CD1c-positive myeloid dendritic cell (primary cell): Measurements from ENCODE around the gene DSC3.

ENCODE experiments used
- DNase-seq: peaks from one replicate; pipeline ENCODE4 v3.0.0-alpha.2; 2016; ENCODE audit errors: extremely low spot score

DSC3 gene

DNA sequence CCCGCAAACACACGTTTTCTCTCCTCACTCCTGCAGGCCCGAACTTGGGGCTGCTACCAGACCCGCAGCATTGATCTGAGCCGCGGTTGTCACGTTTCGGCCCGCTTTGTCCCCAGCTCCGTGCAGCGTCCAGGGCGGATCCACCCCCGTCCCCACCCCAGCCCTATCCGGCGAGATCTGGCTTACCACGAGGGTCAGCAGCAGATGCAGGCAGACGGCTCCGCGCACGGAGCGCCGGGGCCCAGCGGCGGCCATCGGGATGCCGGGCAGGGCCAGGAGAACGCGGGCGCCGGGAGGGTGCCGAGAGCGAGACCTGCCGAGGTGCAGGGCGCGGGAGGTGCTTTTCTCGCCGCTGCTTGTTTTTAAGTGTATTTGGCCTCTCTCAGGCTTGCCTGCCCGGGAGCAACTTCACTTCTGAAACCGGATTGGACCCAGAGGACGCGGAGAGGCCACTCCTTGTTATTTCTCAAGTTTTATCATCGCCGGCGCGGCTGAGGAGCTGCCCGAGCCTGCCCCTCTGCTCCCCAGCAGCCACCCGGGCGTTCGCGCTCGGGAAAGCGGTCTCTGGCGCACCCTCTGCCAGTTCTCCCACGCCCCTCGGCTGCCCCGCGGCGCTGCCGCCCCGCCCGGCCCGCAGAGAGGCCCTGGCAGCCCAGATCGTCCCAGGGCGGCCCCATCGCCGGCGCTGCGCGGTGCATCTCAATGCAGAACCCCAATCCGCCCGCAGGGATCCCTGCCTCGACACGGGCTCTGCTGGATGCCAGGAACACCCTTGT, at the start of gene DSC3:
DSC3 (minus strand) TSS at position 337 of the 776 bp plus-strand sequence; CDS start at position 255, 82 bp downstream.
- no peak for DNase-seq

- DNase-seq, result no peak
Observed at GRCh38 chr18:31091350-31091749, 48.8 kb upstream of the DSC3 start.

- DNase-seq, result no peak
Observed at GRCh38 chr18:31088532-31088931, 46.0 kb upstream of the DSC3 start.

GRCh38 chr18:31079973-31080372, 37.4 kb upstream of the DSC3 start:
- DNase-seq, result peak; percentile 50

DNA sequence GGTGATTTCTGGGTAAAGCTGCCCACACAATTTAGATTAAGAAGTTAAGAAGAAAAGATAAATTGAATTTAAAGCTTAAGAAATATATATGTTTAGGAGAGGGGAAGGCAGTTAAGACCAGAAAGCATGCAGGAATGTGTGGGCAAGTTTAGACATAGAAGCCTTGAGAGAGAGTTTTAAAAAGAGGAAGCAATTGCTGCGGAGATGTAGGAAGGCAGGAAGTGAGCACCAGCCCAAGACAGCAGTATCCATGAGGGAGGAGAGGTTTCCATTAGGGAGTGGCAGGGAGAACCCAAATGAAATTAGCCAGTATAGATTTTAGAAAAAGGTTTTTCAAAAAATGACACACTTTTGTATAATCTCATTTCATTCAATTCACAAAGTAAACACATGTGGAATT, 35.3 kb upstream of the DSC3 start:
- peak; percentile 54 for DNase-seq

DNA sequence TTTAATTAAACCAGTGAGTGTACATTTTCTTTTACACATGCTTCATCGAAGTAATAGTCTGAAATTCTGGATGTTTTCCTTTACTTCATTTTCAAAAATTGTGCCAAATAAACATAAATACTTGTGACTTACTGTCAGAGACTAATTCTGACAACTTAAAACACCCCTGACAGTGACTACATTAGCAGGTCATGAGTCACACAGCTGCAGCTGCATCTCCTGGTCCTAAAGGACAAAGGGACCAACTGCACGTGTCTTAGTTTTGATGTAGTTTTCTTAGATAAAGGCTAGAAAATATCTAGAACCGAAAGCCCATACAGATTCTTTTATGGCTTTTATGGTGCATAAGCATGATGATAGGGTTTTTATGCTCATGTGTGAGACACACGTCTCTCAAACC, 29.6 kb upstream of the DSC3 start:
- no peak for DNase-seq

- DNase-seq, result no peak
Observed at GRCh38 chr18:31070206-31070605, 27.7 kb upstream of the DSC3 start.

DNA sequence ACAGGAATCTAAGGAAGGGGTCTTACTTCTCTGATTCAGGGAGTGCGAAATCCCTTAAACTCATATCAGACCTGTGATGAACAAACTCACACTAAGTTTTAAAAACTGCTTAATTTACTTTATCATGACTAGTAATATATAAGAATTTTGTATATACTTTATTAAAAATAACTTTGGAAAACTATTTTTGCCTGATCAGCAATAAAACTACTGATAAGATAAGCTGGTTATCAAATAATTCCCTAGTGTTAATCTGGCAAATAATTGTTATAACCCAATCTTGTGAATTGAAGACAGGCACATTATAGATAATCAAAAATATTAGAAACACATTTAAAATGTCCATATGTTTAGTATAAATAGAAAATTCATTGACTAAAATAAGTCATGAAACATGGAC, 23.7 kb upstream of the DSC3 start:
- DNase-seq, result no peak

- DNase-seq, result no peak
Observed at GRCh38 chr18:31065036-31065773, 22.7 kb upstream of the DSC3 start.

DNA sequence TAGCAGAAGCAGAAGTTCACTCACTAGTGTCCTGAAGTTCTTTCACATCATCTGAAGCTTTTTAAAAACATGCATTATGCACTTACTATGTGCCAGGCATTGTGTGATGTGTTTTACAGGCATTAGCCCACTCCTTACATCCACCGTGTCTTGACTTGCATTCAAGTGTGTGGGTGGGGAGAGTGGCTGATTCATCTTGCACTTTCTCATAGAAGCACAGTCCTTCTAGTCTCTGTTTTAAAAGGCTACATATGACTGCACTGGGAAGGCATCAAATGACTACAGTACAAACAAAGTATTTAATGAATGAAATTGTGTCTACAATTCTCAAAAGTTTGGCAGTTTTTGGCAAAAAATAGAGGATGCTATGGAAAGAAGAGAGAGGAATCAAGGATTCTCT, 21.6 kb upstream of the DSC3 start:
- no peak for DNase-seq

GRCh38 chr18:31061945-31062344, 19.4 kb upstream of the DSC3 start:
- no peak for DNase-seq

GRCh38 chr18:31058897-31059296, 16.4 kb upstream of the DSC3 start:
- DNase-seq, result no peak

- no peak for DNase-seq
Observed at GRCh38 chr18:31057917-31058316, 15.4 kb upstream of the DSC3 start.

GRCh38 chr18:31057051-31057450, 14.5 kb upstream of the DSC3 start:
- no peak for DNase-seq

- no peak for DNase-seq
Observed at GRCh38 chr18:31056296-31056695, 13.8 kb upstream of the DSC3 start.

- no peak for DNase-seq
Observed at GRCh38 chr18:31050635-31051034, 8.1 kb upstream of the DSC3 start.

DNA sequence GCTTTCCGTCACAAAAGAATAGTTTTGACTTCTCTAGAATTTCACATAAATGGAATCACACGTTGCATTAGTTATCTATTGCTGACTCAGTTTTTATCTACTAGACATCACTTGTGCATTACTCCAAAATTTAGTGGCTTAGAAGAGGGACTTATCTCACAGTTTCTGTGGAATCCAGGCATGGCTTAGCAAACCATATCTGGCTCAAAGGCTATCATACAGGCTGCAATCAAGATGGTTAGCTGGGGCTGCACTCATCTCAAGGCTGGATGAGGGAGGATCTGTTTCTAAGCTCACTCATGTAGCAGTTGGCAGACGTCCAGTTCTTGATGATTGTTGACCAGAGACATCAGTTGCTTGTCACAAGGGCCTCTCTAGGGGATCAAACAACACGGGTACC, 6.6 kb upstream of the DSC3 start:
- DNase-seq, result no peak

- no peak for DNase-seq
Observed at GRCh38 chr18:31048216-31048615, 5.7 kb upstream of the DSC3 start.

- no peak for DNase-seq
Observed at GRCh38 chr18:31046916-31047315, 4.4 kb upstream of the DSC3 start.

DNA sequence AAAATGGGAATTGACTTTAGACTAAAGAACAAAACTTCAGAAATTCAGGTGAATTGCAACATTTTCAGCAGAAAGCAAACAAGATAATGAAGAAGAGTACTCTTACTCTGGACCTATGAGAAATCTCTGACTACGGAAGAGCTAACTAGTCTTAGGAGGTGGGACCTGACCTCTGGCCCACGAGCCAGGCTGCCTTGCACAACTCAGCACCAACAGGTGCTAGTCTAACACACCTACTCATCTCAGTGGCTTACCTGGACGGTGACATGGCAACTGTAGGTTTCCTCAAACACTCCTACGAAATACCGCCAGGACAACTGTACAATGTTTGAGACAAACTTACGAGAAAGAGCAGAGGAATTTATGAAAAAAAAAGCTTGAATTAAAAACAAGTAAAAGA, 3.1 kb upstream of the DSC3 start:
- DNase-seq, result no peak

- no peak for DNase-seq
Observed at GRCh38 chr18:31044926-31045325, 2.4 kb upstream of the DSC3 start.

- DNase-seq, result no peak
Observed at GRCh38 chr18:31043709-31044108, 1.2 kb upstream of the DSC3 start.

DNA sequence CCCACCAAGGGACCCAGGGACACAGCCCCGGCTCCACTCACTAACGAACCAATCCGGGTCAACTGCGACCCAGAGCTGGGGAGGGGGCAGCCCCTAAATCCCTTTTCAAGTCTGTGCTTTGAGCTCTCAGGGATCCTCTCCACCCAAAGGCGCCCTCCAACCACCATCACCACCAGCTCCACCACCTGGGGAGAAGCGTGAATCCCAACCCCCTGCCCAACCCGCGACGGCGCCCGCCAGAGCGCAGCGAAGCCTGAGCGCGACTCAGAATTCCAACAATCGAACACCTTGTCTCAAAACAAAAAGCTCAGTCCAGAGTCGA, 497 bp downstream of the DSC3 start:
- DNase-seq, result no peak
